B cell (primary cell): ENCODE measurements around the gene RBM19.
"Not testable (repeated sequence)": the region's sequence is repeated elsewhere in the genome, so short reads cannot be mapped to it uniquely, and the experiment has no call there.

ENCODE experiments used
- CTCF ChIP-seq: fragments of 200-600 bp; IDR thresholded peaks from one replicate; pipeline ENCODE4 v1.8.0; 2022; ENCODE audit warnings: antibody characterized with exemption, mild to moderate bottlenecking
- EZH2 ChIP-seq: IDR thresholded peaks from 2 replicates; pipeline ENCODE4 v1.6.1; 2012; ENCODE audit warnings: borderline replicate concordance, low read depth, mild to moderate bottlenecking, moderate library complexity, low read length; ENCODE audit not compliant: insufficient read depth, poor library complexity, severe bottlenecking

- TF ChIP-seq CTCF, EZH2: not testable (repeated sequence)
Measured at GRCh38 chr12:113992751-113993150, 26.6 kb upstream of the RBM19 start.
